OCI-LY3 (cell line): ENCODE measurements around the gene KCNK2.

Source experiments
- H2AFZ ChIP-seq: fragments of 200-600, 300-600 bp; shearing (Covaris generic); 2 replicates; pipeline ENCODE4 v1.6.0; 2014; ENCODE audit warnings: antibody characterized with exemption, low read depth, low read length
- H3K27ac ChIP-seq: fragments of 200-600, 300-600 bp; sonication (generic); 2 replicates; pipeline ENCODE4 v1.5.1; 2014; ENCODE audit warnings: mild to moderate bottlenecking, low read length, moderate library complexity, mixed read lengths
- H3K27me3 ChIP-seq: fragments of 200-600, 300-600 bp; sonication (generic); 2 replicates; pipeline ENCODE4 v1.6.1; 2014; ENCODE audit warnings: low read depth, low read length, mixed read lengths
- H3K36me3 ChIP-seq: fragments of 200-600, 300-600 bp; sonication (generic); replicated peaks from 2 replicates; pipeline ENCODE3; 2014; ENCODE audit warnings: low read depth, low read length, mixed read lengths
- H3K4me1 ChIP-seq: fragments of 300-600, 200-600 bp; sonication (generic); 2 replicates; pipeline ENCODE4 v1.6.1; 2014; ENCODE audit warnings: low read length, mixed read lengths
- H3K4me2 ChIP-seq: fragments of 200-600, 300-600 bp; sonication (generic); 2 replicates; pipeline ENCODE4 v1.6.1; 2014; ENCODE audit warnings: low read length, mixed read lengths
- H3K4me3 ChIP-seq: fragments of 300-600, 200-600 bp; sonication (generic); 2 replicates; pipeline ENCODE4 v1.5.1; 2014; ENCODE audit warnings: antibody characterized with exemption, mild to moderate bottlenecking, low read length, moderate library complexity
- H3K79me2 ChIP-seq: fragments of 300-600, 200-600 bp; shearing (Covaris generic); 2 replicates; pipeline ENCODE4 v1.6.1; 2014; ENCODE audit warnings: mild to moderate bottlenecking, low read length, mixed read lengths
- H3K9ac ChIP-seq: fragments of 300-600, 200-600 bp; shearing (Covaris generic); 2 replicates; pipeline ENCODE4 v1.6.0; 2014; ENCODE audit warnings: mild to moderate bottlenecking, low read length, moderate library complexity
- H3K9me3 ChIP-seq: fragments of 200-600, 300-600 bp; shearing (Covaris generic); 2 replicates; pipeline ENCODE4 v1.6.1; 2014; ENCODE audit warnings: low read length, mixed read lengths; ENCODE audit not compliant: insufficient read depth
- H4K20me1 ChIP-seq: fragments of 200-600, 300-600 bp; sonication (generic); 2 replicates; pipeline ENCODE4 v1.6.1; 2016; ENCODE audit warnings: low read length, mixed read lengths; ENCODE audit not compliant: insufficient read depth
- CTCF ChIP-seq: fragments of 200-600, 300-600 bp; sonication (generic); IDR thresholded peaks from 2 replicates; pipeline ENCODE4 v1.5.1; 2014; ENCODE audit warnings: antibody characterized with exemption, low read length, low read depth
- EZH2phosphoT487 ChIP-seq: fragments of 200-600 bp; shearing (Covaris generic); IDR thresholded peaks from 2 replicates; pipeline ENCODE4 v1.6.1; 2018; ENCODE audit warnings: antibody characterized with exemption, mixed run types, low read depth

The KCNK2 gene

GRCh38 chr1:215202868-215203267 is 120.3 kb downstream of the KCNK2 start:
- Histone ChIP-seq H3K4me2 (no peak overlapping the region), H2AFZ (no peak overlapping the region), H4K20me1 (no peaks in the 10 kb centered on the region), H3K79me2 (no peaks in the 10 kb centered on the region), H3K4me1 (no peaks in the 10 kb centered on the region), H3K9me3 (no peaks in the 10 kb centered on the region), H3K27me3 (no peaks in the 10 kb centered on the region), H3K27ac (no peak overlapping the region), H3K36me3 (no peaks in the 10 kb centered on the region), H3K9ac (no peak overlapping the region), H3K4me3 (no peak overlapping the region)
- no peak for TF ChIP-seq CTCF
- no peak for TF ChIP-seq EZH2phosphoT487

- Histone ChIP-seq H4K20me1 (no peaks in the 10 kb centered on the region), H3K4me3 (no peak overlapping the region), H3K9ac (no peak overlapping the region), H3K4me1 (no peaks in the 10 kb centered on the region), H3K27ac (no peak overlapping the region), H2AFZ (no peak overlapping the region), H3K36me3 (no peaks in the 10 kb centered on the region), H3K4me2 (no peak overlapping the region), H3K9me3 (no peaks in the 10 kb centered on the region), H3K79me2 (no peaks in the 10 kb centered on the region), H3K27me3 (no peaks in the 10 kb centered on the region)
- TF ChIP-seq EZH2phosphoT487, result no peak
- no peak for TF ChIP-seq CTCF
Measured at GRCh38 chr1:215210167-215210566, 127.6 kb downstream of the KCNK2 start.

GRCh38 chr1:215215846-215216245 is 133.3 kb downstream of the KCNK2 start:
- Histone ChIP-seq H2AFZ (no peak overlapping the region), H3K27me3 (no peaks in the 10 kb centered on the region), H3K79me2 (no peaks in the 10 kb centered on the region), H3K27ac (no peak overlapping the region), H3K9me3 (no peaks in the 10 kb centered on the region), H3K9ac (no peak overlapping the region), H3K36me3 (no peaks in the 10 kb centered on the region), H3K4me2 (no peak overlapping the region), H4K20me1 (no peaks in the 10 kb centered on the region), H3K4me3 (no peak overlapping the region), H3K4me1 (no peaks in the 10 kb centered on the region)
- TF ChIP-seq CTCF, result no peak
- TF ChIP-seq EZH2phosphoT487, result no peak

GRCh38 chr1:215219372-215219771 is 136.8 kb downstream of the KCNK2 start:
- H2AFZ ChIP-seq, result no peak overlapping the region
- no peak overlapping the region for H3K27ac ChIP-seq
- H3K4me1 ChIP-seq, result no peaks in the 10 kb centered on the region
- no peak overlapping the region for H3K4me2 ChIP-seq
- H3K9ac ChIP-seq, result no peak overlapping the region
- no peaks in the 10 kb centered on the region for H3K27me3 ChIP-seq
- no peaks in the 10 kb centered on the region for H4K20me1 ChIP-seq
- no peaks in the 10 kb centered on the region for H3K9me3 ChIP-seq
- H3K36me3 ChIP-seq, result no peaks in the 10 kb centered on the region
- no peaks in the 10 kb centered on the region for H3K79me2 ChIP-seq
- no peak for TF ChIP-seq EZH2phosphoT487
- TF ChIP-seq CTCF, result no peak
- no peak overlapping the region for H3K4me3 ChIP-seq
